ENCODE data around the gene TMEM184A.

The TMEM184A gene

DNA sequence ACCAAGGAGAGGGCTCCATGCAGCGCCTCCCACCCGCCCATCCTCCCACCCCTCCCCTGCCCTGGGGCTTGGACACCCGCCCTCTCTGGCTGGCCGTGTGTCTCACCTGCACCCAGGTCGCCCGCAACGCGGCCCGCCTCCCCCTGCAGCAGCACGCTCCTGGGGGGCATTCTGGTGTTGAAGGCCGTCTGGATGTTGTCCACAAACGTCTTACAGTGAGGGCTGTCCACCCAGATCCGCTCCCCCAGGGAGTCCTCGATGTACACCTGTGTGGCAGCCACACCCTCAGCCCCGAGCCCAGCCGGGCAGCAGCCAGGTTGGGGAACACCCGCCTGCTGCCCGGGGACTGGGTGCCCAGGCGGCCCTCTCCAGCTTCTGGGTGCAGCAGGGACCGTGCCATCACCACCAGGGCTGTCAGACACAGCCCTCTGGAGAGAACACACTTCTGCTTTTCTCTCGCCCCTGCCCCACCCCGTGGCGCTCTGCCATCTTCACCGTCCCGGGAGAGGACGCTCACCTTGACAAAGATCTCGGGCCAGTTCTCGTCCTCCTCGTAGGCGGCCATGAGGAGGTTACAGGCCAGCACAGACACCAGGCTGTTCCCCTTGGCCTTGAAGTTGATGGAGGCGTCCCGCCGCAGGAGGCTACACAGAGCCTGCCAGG is 56.5 kb downstream of the TMEM184A start:
- DNase-seq: no peak

GRCh38 chr7:1498370-1499305 is 57.4 kb downstream of the TMEM184A start:
- no peak for DNase-seq

DNA sequence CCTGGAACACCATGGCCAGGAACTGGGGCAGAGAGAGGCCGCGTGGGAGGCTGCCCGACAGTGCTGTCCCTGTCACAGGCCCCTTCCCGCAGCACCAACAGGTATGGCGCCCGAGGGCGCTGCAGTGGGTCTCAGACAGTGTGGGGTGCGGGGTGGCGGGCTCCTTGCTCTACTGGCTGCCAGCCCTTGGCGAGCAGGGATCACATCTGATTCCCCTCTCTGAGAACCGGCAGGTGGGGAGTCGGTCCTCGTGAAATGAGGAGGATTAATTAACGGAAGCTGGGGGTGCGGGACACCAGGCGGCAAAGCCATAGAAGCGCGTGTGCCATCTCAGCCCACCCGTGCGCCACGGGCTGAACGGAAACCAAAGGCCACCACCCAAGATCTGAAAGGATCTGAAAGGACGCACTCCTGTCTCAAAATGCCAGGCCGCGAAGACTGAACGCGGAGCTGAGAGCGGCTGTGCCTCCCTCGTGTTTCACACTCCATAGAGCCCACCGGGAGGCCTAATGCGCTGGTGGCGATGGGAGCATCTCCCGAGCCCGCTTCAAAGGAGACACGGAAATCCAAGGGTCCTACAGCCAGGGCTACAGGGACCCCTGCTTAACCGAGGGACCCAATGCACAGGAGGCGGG is 58.6 kb downstream of the TMEM184A start:
- DNase-seq: no peak

- no peak for DNase-seq
Observed at GRCh38 chr7:1496531-1497292, 59.3 kb downstream of the TMEM184A start.

GRCh38 chr7:1495564-1496242 is 60.3 kb downstream of the TMEM184A start:
- DNase-seq: no peak

DNA sequence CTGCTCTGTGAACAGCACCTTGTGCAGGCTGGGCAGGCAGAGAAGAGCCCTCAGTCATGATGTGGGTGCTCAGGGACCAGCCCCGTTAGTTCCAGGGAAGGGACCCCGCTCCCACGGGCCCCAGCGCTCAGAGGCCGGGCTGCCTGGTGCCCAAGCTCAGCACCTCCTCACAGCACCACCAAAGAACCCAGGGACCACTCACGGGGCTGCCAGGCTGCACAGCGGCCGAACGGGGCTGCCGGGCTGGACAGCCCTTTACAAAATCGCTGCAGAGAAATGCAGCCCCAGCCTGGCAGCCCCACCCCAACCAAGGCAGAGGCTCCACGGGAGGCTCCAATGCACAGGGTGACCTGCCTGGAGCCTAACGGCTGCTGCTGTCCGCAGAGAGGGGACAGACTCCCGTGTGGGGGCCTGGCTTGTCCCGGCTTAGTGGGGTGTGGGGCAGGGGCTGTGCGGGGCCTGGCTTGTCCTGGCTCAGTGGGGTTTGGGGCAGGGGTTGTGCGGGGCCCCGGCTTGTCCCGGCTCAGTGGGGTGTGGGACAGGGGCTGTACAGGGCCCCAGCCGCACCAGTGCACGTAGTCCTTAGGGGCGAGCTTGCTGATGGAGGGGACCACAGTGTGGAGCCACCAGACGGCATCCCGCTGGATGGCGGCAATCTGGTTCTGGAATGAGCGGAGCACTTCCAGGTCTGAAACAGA is 61.0 kb downstream of the TMEM184A start:
- DNase-seq: no peak

GRCh38 chr7:1494447-1494846 is 61.6 kb downstream of the TMEM184A start:
- no peak for DNase-seq

DNA sequence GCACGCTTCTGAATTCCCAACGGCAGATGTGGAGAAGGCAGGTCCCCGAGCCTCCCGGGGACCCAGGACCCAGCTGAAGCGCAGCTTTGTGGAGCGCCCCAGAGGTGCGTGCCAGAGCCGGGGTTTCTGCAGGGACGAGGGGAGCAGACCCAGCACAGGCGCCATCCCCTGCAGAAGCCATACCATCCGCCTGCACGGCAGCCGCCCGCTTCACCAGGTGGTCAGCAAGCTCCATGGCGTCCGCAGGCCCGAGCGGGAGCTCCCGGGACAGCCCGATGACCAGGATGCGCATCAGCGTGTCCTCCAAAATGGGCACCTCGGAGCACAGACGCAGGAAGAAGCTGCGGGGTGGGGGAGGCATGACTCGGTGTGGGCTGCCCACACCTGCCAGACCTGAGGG is 62.4 kb downstream of the TMEM184A start:
- DNase-seq: no peak

DNA sequence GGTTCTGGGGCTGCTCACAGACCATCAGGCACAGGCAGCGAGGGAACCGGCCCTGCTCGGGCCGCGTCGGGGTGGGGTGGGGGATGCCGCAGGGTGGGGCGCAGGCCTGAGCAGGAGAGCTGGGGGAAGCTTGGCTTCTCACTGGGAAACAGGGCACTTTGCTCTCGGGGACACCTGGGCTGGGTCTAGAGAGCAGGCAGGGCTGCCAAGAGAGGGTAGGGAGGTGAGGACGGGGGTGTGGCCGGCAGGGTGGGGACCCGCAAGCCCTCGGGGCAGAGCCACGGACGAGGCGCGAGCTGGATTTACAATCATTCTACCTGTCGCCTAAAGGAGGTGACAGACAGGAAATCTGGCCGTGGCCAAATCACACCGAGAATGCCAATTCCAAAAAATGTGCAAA is 62.9 kb downstream of the TMEM184A start:
- no peak for DNase-seq

DNA sequence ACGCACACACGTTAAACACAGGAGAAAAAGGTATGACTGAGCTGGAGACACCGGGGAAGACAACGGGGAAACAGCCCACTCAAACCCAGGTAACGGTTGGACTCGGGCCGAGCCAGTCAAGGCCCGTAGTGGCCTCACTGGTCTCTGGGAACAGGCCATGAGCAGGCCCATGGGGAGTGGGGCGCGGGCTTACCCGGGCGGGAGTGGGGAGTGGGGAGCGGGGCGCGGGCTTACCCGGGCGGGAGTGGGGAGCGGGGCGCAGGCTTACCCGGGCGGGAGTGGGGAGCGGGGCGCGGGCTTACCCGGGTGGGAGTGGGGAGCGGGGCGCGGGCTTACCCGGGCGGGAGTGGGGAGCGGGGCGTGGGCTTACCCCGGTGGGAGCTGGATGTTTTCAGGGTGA is 63.4 kb downstream of the TMEM184A start:
- no peak for DNase-seq

All from NCI-H510A (cell line).